Right lobe of liver (tissue), 6 donors: ENCODE measurements around the gene MCTP1. TPM values are rescaled to one million over a fixed set of nuclear protein-coding genes. Genes with fewer than 3 reads are reported as not detected.
A peak's percentile ranks its signal among the peaks of the same experiment; 100 is the strongest.

ENCODE experiments used
- ATAC-seq, 4 donors: fragments of 200-7000 bp; cut with Tn5 transposase; one replicate each; pipeline ENCODE4 v1.9.1; 2020; ENCODE audit warnings: mild to moderate bottlenecking in 4 of 4, moderate library complexity in 4 of 4
- DNase-seq, 3 donors: peaks; one replicate each; pipeline ENCODE4 v3.0.0-alpha.2; 2020
- H3K27ac ChIP-seq, 3 donors: fragments of 200-600 bp; one replicate each; pipeline ENCODE4 v1.8.0; 2022
- H3K27me3 ChIP-seq, 2 donors: fragments of 200-600 bp; one replicate each; pipeline ENCODE4 v1.8.0; 2022
- H3K36me3 ChIP-seq, 4 donors: fragments of 200-600 bp; sonication (generic) in 1 of 4; one replicate each; pipeline versions ENCODE4 v1.5.1 to v1.8.0; 2017 to 2022; ENCODE audit warnings: control low read depth in 1 of 4
- H3K4me1 ChIP-seq, 4 donors: fragments of 200-600 bp; sonication (generic) in 1 of 4; one replicate each; pipeline versions ENCODE4 v1.5.1 to v1.8.0; 2017 to 2022; ENCODE audit warnings: control low read depth in 1 of 4
- H3K4me3 ChIP-seq, 3 donors: fragments of 200-600 bp; one replicate each; pipeline ENCODE4 v1.8.0; 2022
- H3K9me3 ChIP-seq, 4 donors: fragments of 200-600 bp; sonication (generic) in 1 of 4; one replicate each; pipeline versions ENCODE4 v1.5.1 to v1.8.0; 2017 to 2022; ENCODE audit warnings: control low read depth in 1 of 4
- CTCF ChIP-seq, 4 donors: fragments of 200-600 bp in 3 of 4; fragments of 450-650 bp in 1 of 4; IDR thresholded peaks; one replicate each; pipeline versions ENCODE4 v1.5.1 to v1.8.0; 2016 to 2022; ENCODE audit warnings: antibody characterized with exemption in 4 of 4, mild to moderate bottlenecking in 2 of 4
- POLR2A ChIP-seq: fragments of 450-650 bp; IDR thresholded peaks from one replicate; pipeline ENCODE4 v1.6.1; 2017; ENCODE audit warnings: antibody characterized with exemption, mild to moderate bottlenecking
- WGBS: methylation state at CpG from one replicate; pipeline ENCODE4 v1.1.6; 2018; ENCODE audit warnings: low coverage, low lambda C conversion rate; ENCODE audit not compliant: insufficient coverage; ENCODE audit errors: missing lambda C conversion rate; 5-methylcytosine and 5-hydroxymethylcytosine counted together
- intact Hi-C, 2 donors: fragments of 100-400 bp; cut with DNase I; formaldehyde crosslinking; loops; one replicate each; pipeline versions ENCODE4 v1.11.2 to v1.14.1; 2022
- total RNA-seq, 6 experiments: library from RNA; depleted of rRNA in 2 of 6; stranded (reverse); fragments of >200 nt in 2 of 6; fragmentation: NEBNext Ultra II Directional in 3 of 6; extraction: Animal tissue kit (Norgen Biotek cat#: 25700) in 3 of 6; gene quantifications; one replicate each; pipeline versions ENCODE4 v1.1.0 to v1.2.4, GENCODE V29; 2016 to 2023
- donor health status: DM: no; HTN: yes; CAD: no.
- donor health status: DM: no; HTN: no; CAD: no.
- donor health status: DM: no; HTN: no; CAD: no.
- donor health status: DM: no; HTN: yes; CAD: no.
- donor health status: DM: no; HTN: yes; CAD: no.

The MCTP1 gene
- total RNA-seq, 6 experiments from 2014 or later = 1.2 to 5.9 (median 3.5) TPM

DNA sequence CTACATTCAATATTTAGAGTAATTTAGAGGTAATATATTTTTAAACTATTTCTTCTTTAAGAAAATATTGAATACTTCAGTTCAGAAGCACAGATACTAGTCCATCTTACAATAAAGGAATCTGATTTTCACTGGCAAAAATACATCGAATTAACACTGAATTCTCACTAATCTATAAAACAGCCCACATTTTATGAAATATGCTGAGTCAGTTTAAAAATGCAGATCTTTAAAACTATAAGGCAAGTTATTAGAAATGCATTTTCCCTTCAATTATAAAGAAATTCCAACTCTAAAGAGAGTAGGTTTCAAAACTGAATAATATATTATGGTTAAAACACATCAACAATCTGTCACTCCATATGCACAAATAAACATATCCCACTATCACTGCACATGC lies 433.9 kb downstream of the MCTP1 start:
- ATAC-seq (no peak), DNase-seq (no peak)
- WGBS = 14% methylated on average over 1 of the region's 1 CpG
- Histone ChIP-seq H3K4me3 (no peak overlapping the region), H3K27ac (no peak overlapping the region), H3K36me3 (no peaks in the 10 kb centered on the region), H3K9me3 (no peaks in the 10 kb centered on the region), H3K27me3 (no peaks in the 10 kb centered on the region), H3K4me1 (no peaks in the 10 kb centered on the region)
- intact Hi-C loops = no loop called here
- TF ChIP-seq CTCF (IDR thresholded peaks at IDR 0.05) = no peak
- no peak for TF ChIP-seq POLR2A

- Histone ChIP-seq H3K4me3 (no peak overlapping the region), H3K4me1 (no peaks in the 10 kb centered on the region), H3K27ac (no peak overlapping the region), H3K27me3 (no peaks in the 10 kb centered on the region), H3K36me3 (no peaks in the 10 kb centered on the region), H3K9me3 (no peaks in the 10 kb centered on the region)
- WGBS = 31% methylated on average over 10 of the region's 10 CpGs
- ATAC-seq = peak; percentile 52 to 76 (median 66)
- no peak for DNase-seq
- TF ChIP-seq POLR2A = no peak
- TF ChIP-seq CTCF (IDR thresholded peaks at IDR 0.05) = peak; percentile 48 to 54 (median 50)
- intact Hi-C loops = no loop called here
Measured at GRCh38 chr5:94849821-94850736, 434.8 kb downstream of the MCTP1 start.

GRCh38 chr5:94849324-94849723 lies 435.6 kb downstream of the MCTP1 start:
- DNase-seq (no peak), ATAC-seq (no peak)
- 25% methylated on average over 4 of the region's 4 CpGs for WGBS
- H3K27me3 ChIP-seq = no peaks in the 10 kb centered on the region
- no peaks in the 10 kb centered on the region for H3K4me1 ChIP-seq
- no peak overlapping the region for H3K27ac ChIP-seq
- H3K4me3 ChIP-seq = no peak overlapping the region
- no peaks in the 10 kb centered on the region for H3K36me3 ChIP-seq
- H3K9me3 ChIP-seq = no peaks in the 10 kb centered on the region
- TF ChIP-seq CTCF (IDR thresholded peaks at IDR 0.05) (no peak), POLR2A (no peak)
- intact Hi-C loops = no loop called here

- Histone ChIP-seq H3K9me3 (no peaks in the 10 kb centered on the region), H3K4me1 (no peaks in the 10 kb centered on the region), H3K27ac (no peak overlapping the region), H3K27me3 (no peaks in the 10 kb centered on the region), H3K4me3 (no peak overlapping the region), H3K36me3 (no peaks in the 10 kb centered on the region)
- TF ChIP-seq CTCF (IDR thresholded peaks at IDR 0.05) = no peak
- no peak for TF ChIP-seq POLR2A
- DNase-seq (no peak), ATAC-seq (no peak)
- intact Hi-C loops = no loop called here
- 48% methylated on average over 2 of the region's 2 CpGs for WGBS
Measured at GRCh38 chr5:94847726-94848125, 437.2 kb downstream of the MCTP1 start.
